Ovary (tissue), 9 donors: Measurements from ENCODE around the gene MAMDC4. TPM values are rescaled to one million over a fixed set of nuclear protein-coding genes. Genes with fewer than 3 reads are reported as not detected.

Experiments used
- DNase-seq, 5 donors: peaks; one replicate each; pipeline ENCODE4 v3.0.0-alpha.2; 2019 to 2020
- H3K27ac ChIP-seq, 2 donors: fragments of 200-600 bp; one replicate each; pipeline versions ENCODE4 v1.5.1 to v1.8.0; 2019 to 2022
- H3K27me3 ChIP-seq: fragments of 200-600 bp; one replicate; pipeline ENCODE4 v1.8.0; 2022
- H3K36me3 ChIP-seq: fragments of 200-600 bp; sonication (generic); one replicate; pipeline ENCODE4 v1.5.1; 2019
- H3K4me1 ChIP-seq: one replicate; pipeline ENCODE4 v1.8.1; 2013; ENCODE audit warnings: mild to moderate bottlenecking, moderate library complexity; ENCODE audit not compliant: insufficient read depth
- H3K4me3 ChIP-seq: fragments of 200-600 bp; sonication (generic); one replicate; pipeline ENCODE4 v1.5.1; 2017
- H3K9me3 ChIP-seq, 2 donors: fragments of 200-600 bp in 1 of 2; sonication (generic) in 1 of 2; one replicate each; pipeline versions ENCODE4 v1.5.1 to v1.8.1; 2013 to 2019; ENCODE audit warnings: mild to moderate bottlenecking in 1 of 2, moderate library complexity in 1 of 2
- EP300 ChIP-seq: sonication (generic); formaldehyde crosslinking; IDR thresholded peaks from one replicate; pipeline ENCODE4 v1.6.1; 2017; ENCODE audit warnings: antibody characterized with exemption
- POLR2A ChIP-seq: fragments of 450-650 bp; IDR thresholded peaks from one replicate; pipeline ENCODE4 v1.6.1; 2017; ENCODE audit warnings: antibody characterized with exemption, mild to moderate bottlenecking, moderate library complexity
- WGBS, 3 donors: extraction: QIAGEN DNeasy Blood & Tissue Kit in 1 of 3; methylation state at CpG; one replicate each; pipeline versions ENCODE4 v1.1.5 to v1.1.7; 2013 to 2017; 5-methylcytosine and 5-hydroxymethylcytosine counted together
- intact Hi-C, 4 donors: fragments of 100-400 bp; cut with DNase I; formaldehyde crosslinking; loops; one replicate each; pipeline versions ENCODE4 v1.11.0 to v1.15.1; 2022 to 2023
- polyA plus RNA-seq, 2 donors: library from polyadenylated mRNA; stranded (reverse); fragments of 200-250 nt in 1 of 2; fragments of 350-450 nt in 1 of 2; fragmentation: Illumina TruSeq in 1 of 2; extraction: RNeasy Lipid Tissue Mini Kit (QIAGEN cat#74804) in 1 of 2; gene quantifications; one replicate each; pipeline ENCODE4 v1.2.3, GENCODE V29; 2013 to 2014
- total RNA-seq, 7 donors: library from RNA; depleted of rRNA in 2 of 7; stranded (reverse); fragments of >200 nt in 2 of 7; fragmentation: NEBNext Ultra II Directional in 3 of 7; extraction: Animal tissue kit (Norgen Biotek cat#: 25700) in 3 of 7; gene quantifications; one replicate each; pipeline versions ENCODE4 v1.1.0 to v1.2.4, GENCODE V29; 2016 to 2023
- TF ChIP-seq, protein P1 (sequence below), 3 donors: fragments of 450-650 bp in 2 of 3; fragments of 200-600 bp in 1 of 3; IDR thresholded peaks; one replicate each; pipeline versions ENCODE4 v1.5.1 to v1.8.0; 2016 to 2022; ENCODE audit warnings: antibody characterized with exemption in 3 of 3, mild to moderate bottlenecking in 1 of 3
- donor health status: DM: no; HTN: no; CAD: no; lungs with moderate emphysema.
- donor health status: DM: no; HTN: no; CAD: no.
- donor health status: Bipolar disorder and iron deficiency.
- donor health status: DM: yes; HTN: yes; CAD: no.
- donor health status: DM: no; HTN: no; CAD: no.
- donor health status: DM: yes; HTN: yes; CAD: no.

The MAMDC4 gene
- total and polyA plus RNA-seq, 9 donors = 0.15 to 31.4 (median 2.5) TPM

DNA sequence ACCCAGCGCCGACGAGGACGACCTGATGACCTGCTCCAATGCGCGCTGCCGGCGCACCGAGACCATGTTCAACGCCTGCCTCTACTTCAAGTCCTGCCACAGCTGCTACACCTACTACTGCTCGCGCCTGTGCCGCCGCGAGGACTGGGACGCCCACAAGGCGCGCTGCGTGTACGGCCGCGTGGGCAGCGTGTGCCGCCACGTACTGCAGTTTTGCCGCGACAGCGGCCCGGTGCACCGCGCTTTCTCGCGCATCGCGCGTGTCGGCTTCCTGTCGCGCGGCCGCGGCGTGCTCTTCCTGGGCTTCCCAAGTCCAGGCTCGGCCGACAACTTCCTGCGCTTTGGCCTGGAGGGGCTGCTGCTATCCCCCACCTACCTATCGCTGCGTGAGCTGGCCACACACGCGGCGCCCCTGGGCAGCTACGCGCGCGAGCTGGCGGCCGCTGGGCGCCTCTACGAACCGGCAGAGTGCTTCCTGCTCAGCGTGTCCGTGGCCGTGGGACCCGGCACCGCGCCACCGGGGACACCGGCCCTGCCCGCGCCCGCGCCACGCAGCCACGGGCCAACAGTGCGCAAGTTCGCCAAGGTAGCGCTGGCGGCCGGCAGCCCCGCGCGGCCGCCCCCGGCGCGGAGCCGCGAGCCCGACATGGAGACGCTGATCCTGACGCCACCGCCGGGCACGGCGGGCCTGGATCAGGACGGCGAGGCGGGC, 5.6 kb upstream of the MAMDC4 start:
- intact Hi-C loops = loop anchor here in 1 of 4 donors (5.0 to 10.0 kb wide), 3 partner anchors 52 to 186 kb away; partner anchors contain the start of genes C8G, CCDC183, FBXW5 and FUT7
- TF ChIP-seq, protein P1, sequence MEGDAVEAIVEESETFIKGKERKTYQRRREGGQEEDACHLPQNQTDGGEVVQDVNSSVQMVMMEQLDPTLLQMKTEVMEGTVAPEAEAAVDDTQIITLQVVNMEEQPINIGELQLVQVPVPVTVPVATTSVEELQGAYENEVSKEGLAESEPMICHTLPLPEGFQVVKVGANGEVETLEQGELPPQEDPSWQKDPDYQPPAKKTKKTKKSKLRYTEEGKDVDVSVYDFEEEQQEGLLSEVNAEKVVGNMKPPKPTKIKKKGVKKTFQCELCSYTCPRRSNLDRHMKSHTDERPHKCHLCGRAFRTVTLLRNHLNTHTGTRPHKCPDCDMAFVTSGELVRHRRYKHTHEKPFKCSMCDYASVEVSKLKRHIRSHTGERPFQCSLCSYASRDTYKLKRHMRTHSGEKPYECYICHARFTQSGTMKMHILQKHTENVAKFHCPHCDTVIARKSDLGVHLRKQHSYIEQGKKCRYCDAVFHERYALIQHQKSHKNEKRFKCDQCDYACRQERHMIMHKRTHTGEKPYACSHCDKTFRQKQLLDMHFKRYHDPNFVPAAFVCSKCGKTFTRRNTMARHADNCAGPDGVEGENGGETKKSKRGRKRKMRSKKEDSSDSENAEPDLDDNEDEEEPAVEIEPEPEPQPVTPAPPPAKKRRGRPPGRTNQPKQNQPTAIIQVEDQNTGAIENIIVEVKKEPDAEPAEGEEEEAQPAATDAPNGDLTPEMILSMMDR (IDR thresholded peaks at IDR 0.05) = no peak
- Histone ChIP-seq H3K36me3 (no peaks in the 10 kb centered on the region), H3K27me3 (peaks cover 14% of the 10 kb centered on the region), H3K27ac (no peak overlapping the region), H3K4me3 (no peak overlapping the region), H3K4me1 (peaks cover 19% of the 10 kb centered on the region), H3K9me3 (no peaks in the 10 kb centered on the region)
- no peak for DNase-seq
- 7 to 9% (median 7%) methylated on average over 97 to 98 of the region's 98 CpGs for WGBS, 3 donors

DNA sequence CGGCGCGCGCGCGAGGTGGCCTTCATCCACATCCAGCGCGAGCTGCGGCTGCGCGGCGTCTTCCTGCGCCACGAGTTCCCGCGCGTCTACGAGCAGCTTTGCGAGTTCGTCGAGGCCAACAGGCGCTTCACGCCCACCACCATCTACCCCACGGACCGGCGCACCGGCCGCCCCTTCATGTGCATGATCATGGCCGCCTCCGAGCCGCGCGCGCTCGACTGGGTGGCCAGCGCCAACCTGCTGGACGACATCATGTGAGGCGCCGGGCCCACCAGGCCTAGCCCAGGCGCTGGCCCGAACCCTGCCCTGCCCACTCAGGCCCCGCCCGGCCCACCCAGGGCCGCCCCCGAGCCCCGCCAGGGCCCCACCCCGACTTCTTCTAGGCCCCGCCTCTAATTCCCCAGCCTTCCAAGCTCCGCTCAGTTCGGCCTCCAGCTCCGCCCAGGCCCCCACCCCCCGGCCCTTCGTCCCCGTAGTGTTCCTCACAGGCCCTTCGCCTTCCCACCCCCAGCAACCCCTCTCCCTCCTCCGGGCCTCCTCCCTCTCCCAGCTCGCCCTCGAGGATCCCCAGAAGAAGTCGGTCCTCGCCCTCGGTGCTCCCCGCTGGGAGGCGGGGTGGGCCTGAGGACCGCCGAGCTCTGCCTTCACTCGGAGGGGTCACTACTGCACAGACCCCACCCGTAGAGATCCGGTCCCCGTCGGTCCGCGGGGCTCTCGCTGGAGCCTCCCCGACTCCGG, 4.9 kb upstream of the MAMDC4 start:
- no peak overlapping the region for H3K27ac ChIP-seq
- DNase-seq = no peak
- H3K36me3 ChIP-seq = no peaks in the 10 kb centered on the region
- peak overlapping the region; percentile 51 for H3K4me3 ChIP-seq
- TF ChIP-seq EP300 (no peak), POLR2A (no peak)
- TF ChIP-seq, protein P1 (IDR thresholded peaks at IDR 0.05) = no peak
- intact Hi-C loops = loop anchor here in 1 of 4 donors (5.0 to 10.0 kb wide), 3 partner anchors 52 to 185 kb away; partner anchors contain the start of genes C8G, CCDC183, FBXW5 and FUT7
- peaks cover 14% of the 10 kb centered on the region for H3K27me3 ChIP-seq
- H3K4me1 ChIP-seq = peaks cover 18% of the 10 kb centered on the region
- H3K9me3 ChIP-seq = no peaks in the 10 kb centered on the region
- 4 to 6% (median 5%) methylated on average over 45 to 75 of the region's 75 CpGs for WGBS, 3 donors

DNA sequence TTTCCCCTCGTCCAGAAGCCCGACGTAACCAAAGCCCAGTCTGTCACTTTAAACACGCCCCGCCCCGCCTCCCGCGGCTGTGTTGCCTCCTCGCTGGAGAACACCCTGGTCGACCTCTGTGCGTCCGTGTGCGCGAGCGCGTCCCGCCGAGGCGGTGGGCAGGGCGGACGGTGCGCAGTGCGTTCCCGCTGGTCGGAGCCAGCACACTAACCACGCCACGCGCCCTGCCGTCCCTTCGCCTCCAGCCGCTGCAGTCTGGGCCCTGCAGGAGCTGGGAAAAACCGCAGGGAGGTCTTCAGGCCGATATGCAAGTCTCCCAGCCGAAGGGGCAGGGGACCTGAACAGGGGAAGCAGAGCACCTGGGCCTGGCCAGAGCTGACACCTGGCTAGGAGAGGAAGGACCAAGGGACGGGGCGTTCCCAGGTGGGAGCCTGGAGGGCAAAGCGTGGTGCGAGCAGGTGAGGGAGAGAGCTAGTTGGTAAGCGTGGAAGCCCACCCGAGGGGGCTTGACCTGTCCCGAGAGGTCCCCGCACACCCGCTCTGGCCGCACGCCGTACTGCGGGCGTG, 4.2 kb upstream of the MAMDC4 start:
- Histone ChIP-seq H3K27ac (no peak overlapping the region), H3K4me3 (peak overlapping the region; percentile 51), H3K36me3 (no peaks in the 10 kb centered on the region), H3K27me3 (peaks cover 14% of the 10 kb centered on the region), H3K9me3 (no peaks in the 10 kb centered on the region), H3K4me1 (peaks cover 18% of the 10 kb centered on the region)
- TF ChIP-seq, protein P1 (IDR thresholded peaks at IDR 0.05) = no peak
- no peak for TF ChIP-seq POLR2A
- TF ChIP-seq EP300 = no peak
- 0 to 1% (median 1%) methylated on average over 42 to 48 of the region's 48 CpGs for WGBS, 3 donors
- intact Hi-C loops = loop anchor here in 1 of 4 donors (5.0 to 10.0 kb wide), 3 partner anchors 53 to 184 kb away; partner anchors contain the start of genes C8G, CCDC183, FBXW5 and FUT7
- DNase-seq = peak in 3 of 5 donors; percentile 65 to 73 (median 66)

DNA sequence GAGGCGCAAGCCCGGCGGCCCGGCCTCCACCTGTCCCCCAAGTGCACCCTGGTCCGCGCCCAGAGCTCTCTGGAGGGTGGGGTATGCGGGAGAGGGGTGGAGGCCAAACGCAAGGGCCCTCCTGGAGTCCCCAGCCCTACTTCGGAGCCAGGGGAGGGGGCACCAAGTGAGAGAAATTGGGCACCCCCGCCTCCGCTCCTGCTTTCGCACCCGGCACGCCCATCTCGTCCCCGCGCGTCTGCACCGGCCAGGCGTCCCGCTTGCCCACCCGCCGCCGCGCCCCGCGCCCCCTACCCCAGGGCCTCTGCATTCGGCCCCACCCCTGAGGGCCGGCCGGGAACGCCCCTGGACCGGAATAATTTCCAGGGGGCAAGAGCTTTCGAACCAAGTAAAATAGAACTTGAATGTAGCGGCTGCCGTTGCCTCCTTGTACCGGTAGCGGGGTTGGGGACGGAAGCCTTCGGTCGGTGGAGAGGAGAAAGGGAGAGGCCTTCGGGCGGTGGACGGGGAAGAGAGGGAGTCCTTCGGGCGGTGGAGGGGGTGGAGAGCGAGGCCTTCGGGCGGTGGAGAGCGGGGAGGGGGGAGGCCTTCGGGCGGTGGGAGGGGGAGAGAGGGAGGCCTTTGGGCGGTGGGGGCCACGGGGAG, 3.6 kb upstream of the MAMDC4 start:
- H3K36me3 ChIP-seq = no peaks in the 10 kb centered on the region
- peak overlapping the region in 1 of 2 donors; percentile 86 for H3K27ac ChIP-seq
- DNase-seq = peak in 1 of 5 donors; percentile 67
- peak overlapping the region; percentile 51 for H3K4me3 ChIP-seq
- peaks cover 14% of the 10 kb centered on the region for H3K4me1 ChIP-seq
- intact Hi-C loops = loop anchor here in 1 of 4 donors (5.0 to 10.0 kb wide), 3 partner anchors 54 to 184 kb away; partner anchors contain the start of genes C8G, CCDC183, FBXW5 and FUT7
- WGBS, 3 donors = 1% methylated on average over 30 to 52 of the region's 53 CpGs
- H3K27me3 ChIP-seq = peaks cover 14% of the 10 kb centered on the region
- no peaks in the 10 kb centered on the region for H3K9me3 ChIP-seq
- no peak for TF ChIP-seq POLR2A
- TF ChIP-seq, protein P1 (IDR thresholded peaks at IDR 0.05) = no peak
- TF ChIP-seq EP300 = no peak
